A549 (cell line): Measurements from ENCODE around the gene IFI44L. TPM values are rescaled to one million over a fixed set of nuclear protein-coding genes. Genes with fewer than 3 reads are reported as not detected.

Experiments used
- ATAC-seq, 2 experiments: fragments of 200-7000 bp in 1 of 2; fragments of >200 bp in 1 of 2; cut with Nextera tagmentation in 1 of 2; cut with Tn5 transposase in 1 of 2; 3 replicates each; pipeline versions ENCODE4 v1.8.0 to v1.9.1; 2018 to 2020; ENCODE audit warnings: mild to moderate bottlenecking in 1 of 2, moderate library complexity in 1 of 2
- CTCF ChIA-PET: fragments of 300-600 bp; sonication (Branson Sonifier 250); formaldehyde crosslinking; extraction: SDS; loops from one replicate; lab custom pipeline; 2021; ENCODE audit warnings: antibody characterized with exemption, inconsistent platforms; lab: Yijun Ruan, JAX
- POLR2A ChIA-PET: fragments of 350-600 bp; formaldehyde crosslinking; extraction: SDS; loops from one replicate; lab custom pipeline; 2021; ENCODE audit warnings: antibody characterized with exemption, inconsistent platforms; lab: Yijun Ruan, JAX
- DNase-seq, 2 experiments: peaks; one replicate each; pipeline versions ENCODE4 v3.0.0 to v3.0.0-alpha.2; 2011 to 2016; ENCODE audit warnings: low read depth in 1 of 2, low spot score in 1 of 2
- FAIRE-seq: peaks from 2 replicates; lab custom pipeline; 2011; peaks lifted over from hg19 to GRCh38; lab: Jason Lieb, UNC
- H3K27ac ChIP-seq, 2 experiments: fragments of >200 bp; sonication (Bioruptor Twin); formaldehyde crosslinking; 3 replicates each; pipeline ENCODE4 v1.5.1; 2016 to 2017
- H3K4me1 ChIP-seq: fragments of >200 bp; sonication (Bioruptor Twin); formaldehyde crosslinking; 3 replicates; pipeline ENCODE4 v1.6.1; 2016
- H3K4me2 ChIP-seq: fragments of >200 bp; sonication (Bioruptor Twin); formaldehyde crosslinking; 3 replicates; pipeline ENCODE4 v1.6.1; 2016
- H3K4me3 ChIP-seq: fragments of >200 bp; sonication (Bioruptor Twin); formaldehyde crosslinking; 3 replicates; pipeline ENCODE4 v1.5.1; 2016
- H3K9me3 ChIP-seq: fragments of >200 bp; sonication (Bioruptor Twin); formaldehyde crosslinking; 3 replicates; pipeline ENCODE4 v1.6.1; 2016
- ATOH8 ChIP-seq: fragments of 250-450 bp; sonication (Bioruptor Pico); IDR thresholded peaks from 2 replicates; pipeline ENCODE4 v1.5.0; 2020; ENCODE audit warnings: low read depth, mild to moderate bottlenecking, moderate library complexity
- CEBPB ChIP-seq, 2 experiments: fragments of >200 bp in 1 of 2; sonication (Bioruptor Twin) in 1 of 2; formaldehyde crosslinking in 1 of 2; IDR thresholded peaks; 2 replicates each; pipeline ENCODE4 v1.6.1; 2012 to 2016
- CHD2 ChIP-seq: fragments of 150-350 bp; IDR thresholded peaks from 2 replicates; pipeline ENCODE4 v1.6.1; 2014; ENCODE audit warnings: low read length; ENCODE audit not compliant: partially characterized antibody
- CHD4 ChIP-seq: fragments of 200-600 bp; sonication (generic); IDR thresholded peaks from 2 replicates; pipeline ENCODE4 v1.6.1; 2016; ENCODE audit warnings: antibody characterized with exemption, mild to moderate bottlenecking, borderline replicate concordance
- CTCF ChIP-seq: fragments of >200 bp; sonication (Bioruptor Twin); formaldehyde crosslinking; IDR thresholded peaks from 3 replicates; pipeline ENCODE4 v1.5.1; 2016
- E2F6 ChIP-seq: IDR thresholded peaks from 2 replicates; pipeline ENCODE4 v1.6.1; 2012; ENCODE audit warnings: low read depth, borderline replicate concordance
- ELK1 ChIP-seq: fragments of 150-350 bp; IDR thresholded peaks from 2 replicates; pipeline ENCODE4 v1.6.1; 2014; ENCODE audit warnings: low read depth, mild to moderate bottlenecking, low read length
- HDAC2 ChIP-seq: fragments of 200-600 bp; sonication (generic); IDR thresholded peaks from 2 replicates; pipeline ENCODE4 v1.6.1; 2016
- HEYL ChIP-seq: fragments of 250-450 bp; sonication (Bioruptor Pico); IDR thresholded peaks from 2 replicates; pipeline ENCODE4 v1.8.0; 2021; ENCODE audit warnings: mild to moderate bottlenecking, moderate library complexity
- HOXA7 ChIP-seq: fragments of 250-450 bp; sonication (Bioruptor Pico); IDR thresholded peaks from 2 replicates; pipeline ENCODE4 v1.5.0; 2020; ENCODE audit warnings: mild to moderate bottlenecking, moderate library complexity
- HOXB5 ChIP-seq: fragments of 250-450 bp; sonication (Bioruptor Pico); IDR thresholded peaks from 2 replicates; pipeline ENCODE4 v1.5.0; 2020; ENCODE audit warnings: mild to moderate bottlenecking, moderate library complexity
- JUN ChIP-seq, 2 experiments: fragments of >200 bp; sonication (Bioruptor Twin); formaldehyde crosslinking; IDR thresholded peaks; 2 replicates in 1 of 2; 3 replicates in 1 of 2; pipeline ENCODE4 v1.6.1; 2016 to 2017
- KDM5A ChIP-seq: fragments of 200-600 bp; sonication (generic); IDR thresholded peaks from 2 replicates; pipeline ENCODE4 v1.6.1; 2016; ENCODE audit warnings: antibody characterized with exemption, mild to moderate bottlenecking
- MAX ChIP-seq: IDR thresholded peaks from 2 replicates; pipeline ENCODE4 v1.6.1; 2012
- NPAS2 ChIP-seq: fragments of 250-450 bp; sonication (Bioruptor Pico); IDR thresholded peaks from 2 replicates; pipeline ENCODE4 v1.8.0; 2022; ENCODE audit warnings: mild to moderate bottlenecking, moderate library complexity, borderline replicate concordance
- PHF8 ChIP-seq: fragments of 200-600 bp; sonication (generic); IDR thresholded peaks from 2 replicates; pipeline ENCODE4 v1.6.1; 2016; ENCODE audit warnings: low read depth, mild to moderate bottlenecking, antibody characterized with exemption, moderate library complexity, borderline replicate concordance
- RAD21 ChIP-seq, 2 experiments: fragments of >200 bp in 1 of 2; sonication (Bioruptor Twin) in 1 of 2; formaldehyde crosslinking in 1 of 2; IDR thresholded peaks in 1 of 2; conservative IDR thresholded peaks in 1 of 2; 2 replicates in 1 of 2; 3 replicates in 1 of 2; pipeline ENCODE4 v1.6.1; 2012 to 2018; ENCODE audit warnings: inconsistent platforms in 1 of 2
- RARB ChIP-seq: fragments of 250-450 bp; sonication (Bioruptor Pico); IDR thresholded peaks from 2 replicates; pipeline ENCODE4 v1.8.0; 2021; ENCODE audit warnings: mild to moderate bottlenecking, moderate library complexity
- RCOR1 ChIP-seq: fragments of 150-350 bp; IDR thresholded peaks from 2 replicates; pipeline ENCODE4 v1.6.1; 2014; ENCODE audit warnings: antibody characterized with exemption, low read length, low read depth
- RNF2 ChIP-seq: fragments of 200-600 bp; sonication (generic); IDR thresholded peaks from 2 replicates; pipeline ENCODE4 v1.6.1; 2016; ENCODE audit warnings: low read depth, mild to moderate bottlenecking, antibody characterized with exemption, moderate library complexity, borderline replicate concordance
- SREBF2 ChIP-seq: fragments of 450-650 bp; IDR thresholded peaks from 2 replicates; pipeline ENCODE4 v1.6.1; 2014; ENCODE audit warnings: mild to moderate bottlenecking, moderate library complexity
- TFCP2L1 ChIP-seq: fragments of 250-450 bp; sonication (Bioruptor Pico); IDR thresholded peaks from 2 replicates; pipeline ENCODE4 v1.5.0; 2021; ENCODE audit warnings: mild to moderate bottlenecking
- USF2 ChIP-seq: fragments of 450-650 bp; IDR thresholded peaks from 2 replicates; pipeline ENCODE4 v1.6.1; 2014; ENCODE audit warnings: antibody characterized with exemption
- ZNF302 ChIP-seq: fragments of 250-450 bp; sonication (Bioruptor Pico); IDR thresholded peaks from 2 replicates; pipeline ENCODE4 v1.9.0; 2021; ENCODE audit warnings: inconsistent platforms, mild to moderate bottlenecking, moderate library complexity
- WGBS: methylation state at CpG from one replicate; pipeline ENCODE4 v1.1.6; 2017; ENCODE audit errors: missing lambda C conversion rate; 5-methylcytosine and 5-hydroxymethylcytosine counted together
- polyA plus RNA-seq, 4 experiments: library from polyadenylated mRNA; depleted of rRNA in 3 of 4; stranded (reverse); fragments of >200 nt; fragmentation: RNase III in 1 of 4; extraction: RNeasy Plus Mini Kit Qiagen cat#74134 plus additional on column Dnase treatment in 1 of 4; gene quantifications; 2 replicates in 3 of 4; 3 replicates in 1 of 4; pipeline ENCODE4 v1.2.3, GENCODE V29; 2011 to 2017

The IFI44L gene
- polyA plus RNA-seq, 2 of the 4 experiments (the other 2 are of a cell fraction), result 0.05 TPM; not detected in 1

GRCh38 chr1:78652019-78652560, 31.8 kb downstream of the IFI44L start:
- TF ChIP-seq HDAC2 (no peak), ATOH8 (CRISPR knock-in tag) (no peak), NPAS2 (no peak), KDM5A (no peak), RCOR1 (no peak), HOXA7 (no peak), CHD4 (no peak), CHD2 (no peak), HOXB5 (CRISPR knock-in tag) (no peak), E2F6 (no peak), CTCF (no peak), HEYL (no peak)
- TF ChIP-seq, all 56 proteins: peak for 0
- FAIRE-seq (no peak), DNase-seq (no peak), ATAC-seq (no peak)
- ChIA-PET POLR2A (no interaction called here), CTCF (no interaction called here)
- no peaks in the 10 kb centered on the region for H3K4me1 ChIP-seq
- H3K4me2 ChIP-seq, result no peak overlapping the region
- no peak overlapping the region for H3K27ac ChIP-seq
- no peaks in the 10 kb centered on the region for H3K9me3 ChIP-seq
- no peak overlapping the region for H3K4me3 ChIP-seq
- WGBS, result 53% methylated on average over 17 of the region's 17 CpGs

GRCh38 chr1:78658901-78659300, 38.7 kb downstream of the IFI44L start:
- H3K9me3 ChIP-seq, result no peaks in the 10 kb centered on the region
- TF ChIP-seq RAD21 (conservative IDR thresholded peaks at IDR 0.05 in 1 of 2, IDR thresholded peaks at IDR 0.05 in 1 of 2) (no peak), HDAC2 (no peak), TFCP2L1 (CRISPR knock-in tag) (no peak), CEBPB (IDR thresholded peaks at IDR 0.05) (no peak), PHF8 (no peak), RCOR1 (no peak), RARB (CRISPR knock-in tag) (no peak), JUN (IDR thresholded peaks at IDR 0.05) (no peak), ELK1 (no peak), RNF2 (no peak), ZNF302 (CRISPR knock-in tag) (no peak), USF2 (no peak), SREBF2 (no peak), MAX (no peak)
- FAIRE-seq (no peak), ATAC-seq (no peak), DNase-seq (no peak)
- H3K4me2 ChIP-seq, result no peak overlapping the region
- WGBS, result 63% methylated on average over 1 of the region's 1 CpG
- H3K27ac ChIP-seq, result no peak overlapping the region
- CTCF ChIA-PET, result no interaction called here
- no peak overlapping the region for H3K4me3 ChIP-seq
- no peaks in the 10 kb centered on the region for H3K4me1 ChIP-seq
- POLR2A ChIA-PET, result no interaction called here
